Liver (tissue), 9 donors: ENCODE measurements around the gene SELL. TPM values are rescaled to one million over a fixed set of nuclear protein-coding genes. Genes with fewer than 3 reads are reported as not detected.
A peak's percentile ranks its signal among the peaks of the same experiment; 100 is the strongest.

ENCODE experiments used
- DNase-seq: peaks from one replicate; pipeline ENCODE4 v3.0.0-alpha.2; 2017; ENCODE audit warnings: low spot score
- H3K27ac ChIP-seq, 2 donors: one replicate each; pipeline ENCODE4 v1.7.0; 2013; ENCODE audit warnings: inconsistent platforms in 2 of 2, low read length in 2 of 2, control low read depth in 1 of 2, low read depth in 1 of 2, mild to moderate bottlenecking in 1 of 2
- H3K27me3 ChIP-seq, 4 donors: one replicate each; pipeline versions ENCODE4 v1.6.1 to v1.7.0; 2013; ENCODE audit warnings: low read length in 3 of 4, inconsistent platforms in 1 of 4, mild to moderate bottlenecking in 1 of 4, moderate library complexity in 1 of 4; ENCODE audit not compliant: control insufficient read depth in 4 of 4, insufficient read depth in 4 of 4
- H3K36me3 ChIP-seq, 4 donors: one replicate each; pipeline versions ENCODE4 v1.6.1 to v1.7.0; 2013; ENCODE audit warnings: low read length in 3 of 4, mild to moderate bottlenecking in 3 of 4, low read depth in 1 of 4, moderate library complexity in 1 of 4; ENCODE audit not compliant: control insufficient read depth in 4 of 4, insufficient read depth in 3 of 4
- H3K4me1 ChIP-seq, 4 donors: one replicate each; pipeline versions ENCODE4 v1.6.1 to v1.7.0; 2013; ENCODE audit warnings: low read length in 3 of 4, mild to moderate bottlenecking in 3 of 4, moderate library complexity in 1 of 4; ENCODE audit not compliant: control insufficient read depth in 4 of 4, insufficient read depth in 4 of 4
- H3K4me3 ChIP-seq, 3 donors: one replicate each; pipeline versions ENCODE4 v1.6.1 to v1.7.0; 2013; ENCODE audit warnings: low read length in 3 of 3, control low read depth in 1 of 3, low read depth in 1 of 3, mild to moderate bottlenecking in 1 of 3
- H3K9ac ChIP-seq, 2 donors: one replicate each; pipeline ENCODE4 v1.7.0; 2013; ENCODE audit warnings: low read length in 2 of 2, mild to moderate bottlenecking in 2 of 2, moderate library complexity in 2 of 2, control low read depth in 1 of 2, low read depth in 1 of 2
- H3K9me3 ChIP-seq, 4 donors: one replicate each; pipeline versions ENCODE4 v1.6.1 to v1.7.0; 2013; ENCODE audit warnings: low read length in 3 of 4; ENCODE audit not compliant: control insufficient read depth in 4 of 4
- ATF3 ChIP-seq: IDR thresholded peaks from 2 replicates; pipeline ENCODE4 v1.6.1; 2016; ENCODE audit warnings: antibody characterized with exemption
- FOXA2 ChIP-seq: IDR thresholded peaks from 2 replicates; pipeline ENCODE4 v1.6.1; 2016; ENCODE audit warnings: antibody characterized with exemption
- GABPA ChIP-seq, 2 donors: IDR thresholded peaks in 1 of 2; conservative IDR thresholded peaks in 1 of 2; 2 replicates each; pipeline ENCODE4 v1.6.1; 2016; ENCODE audit warnings: antibody characterized with exemption in 2 of 2, mild to moderate bottlenecking in 1 of 2, moderate library complexity in 1 of 2
- HNF4A ChIP-seq, 2 donors: conservative IDR thresholded peaks; 2 replicates each; pipeline ENCODE4 v1.6.1; 2016; ENCODE audit warnings: antibody characterized with exemption in 2 of 2, mild to moderate bottlenecking in 2 of 2
- JUND ChIP-seq, 2 donors: IDR thresholded peaks; 2 replicates each; pipeline ENCODE4 v1.6.1; 2016; ENCODE audit warnings: antibody characterized with exemption in 2 of 2
- RAD21 ChIP-seq, 2 donors: IDR thresholded peaks; 2 replicates each; pipeline ENCODE4 v1.6.1; 2016; ENCODE audit warnings: antibody characterized with exemption in 2 of 2, mild to moderate bottlenecking in 2 of 2
- SP1 ChIP-seq: IDR thresholded peaks from 2 replicates; pipeline ENCODE4 v1.6.1; 2018; ENCODE audit warnings: antibody characterized with exemption, mild to moderate bottlenecking
- TAF1 ChIP-seq: conservative IDR thresholded peaks from 2 replicates; pipeline ENCODE4 v1.6.1; 2016; ENCODE audit warnings: antibody characterized with exemption, mild to moderate bottlenecking
- YY1 ChIP-seq: IDR thresholded peaks from 2 replicates; pipeline ENCODE4 v1.6.1; 2016; ENCODE audit warnings: antibody characterized with exemption, mild to moderate bottlenecking
- ZBTB33 ChIP-seq: IDR thresholded peaks from 2 replicates; pipeline ENCODE4 v1.6.1; 2016; ENCODE audit warnings: antibody characterized with exemption
- WGBS: extraction: QIAGEN DNeasy Blood & Tissue Kit; methylation state at CpG from one replicate; pipeline ENCODE4 v1.1.7; 2013; 5-methylcytosine and 5-hydroxymethylcytosine counted together
- polyA plus RNA-seq, 2 donors: library from polyadenylated mRNA; stranded (reverse) in 1 of 2; unstranded in 1 of 2; fragments of 200-250 nt in 1 of 2; fragments of >200 nt in 1 of 2; fragmentation: Nextera tagmentation in 1 of 2; extraction: Ambion mirVana in 1 of 2; gene quantifications; one replicate each; pipeline versions ENCODE4 v1.2.1 to v1.2.3, GENCODE V29; 2013 to 2015
- total RNA-seq, 2 donors: library from RNA; depleted of rRNA; stranded (reverse); fragments of >200 nt; gene quantifications; one replicate each; pipeline ENCODE4 v1.2.3, GENCODE V29; 2014
- TF ChIP-seq, protein P1 (sequence below): IDR thresholded peaks from 2 replicates; pipeline ENCODE4 v1.6.1; 2016; ENCODE audit warnings: antibody characterized with exemption, mild to moderate bottlenecking
- donor health status: healthy.
- donor health status: healthy.
- donor health status: healthy.
- donor health status: healthy.
- donor health status: healthy.

The SELL gene
- total and polyA plus RNA-seq, 4 donors, result 1.5 to 9.9 (median 4.8) TPM

DNA sequence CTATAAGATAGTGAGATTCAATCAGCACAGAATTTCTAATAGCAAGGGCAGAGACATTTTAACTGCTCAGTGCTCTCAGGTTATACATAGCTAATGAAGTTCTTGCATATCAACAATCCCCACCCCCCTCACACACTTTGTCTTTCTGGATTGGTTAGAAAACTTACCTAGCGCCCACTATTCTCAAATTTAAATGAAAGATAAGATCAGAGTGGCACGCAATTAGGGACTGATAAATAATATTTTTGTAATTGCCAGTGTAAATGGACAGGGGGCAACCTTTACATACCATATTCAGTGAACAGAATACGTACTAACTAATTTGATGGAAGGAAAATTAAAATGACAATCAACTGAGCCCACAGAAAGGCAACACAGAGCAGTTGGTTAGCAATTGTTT is 11.7 kb downstream of the SELL start:
- Histone ChIP-seq H3K27me3 (no peaks in the 10 kb centered on the region), H3K9ac (no peak overlapping the region), H3K36me3 (no peaks in the 10 kb centered on the region), H3K27ac (no peak overlapping the region), H3K9me3 (no peaks in the 10 kb centered on the region), H3K4me3 (no peak overlapping the region), H3K4me1 (peaks cover 0 to 2% (median 0%) of the 10 kb centered on the region in 4 donors)
- DNase-seq, result no peak
- TF ChIP-seq YY1 (no peak), RAD21 (IDR thresholded peaks at IDR 0.05) (peak; percentile 63 to 69)
- WGBS, result 44% methylated on average over 3 of the region's 3 CpGs

GRCh38 chr1:169698976-169699375 is 12.4 kb downstream of the SELL start:
- 75% methylated on average over 3 of the region's 3 CpGs for WGBS
- DNase-seq, result no peak
- H3K4me3 ChIP-seq, result no peak overlapping the region
- no peak overlapping the region for H3K27ac ChIP-seq
- no peaks in the 10 kb centered on the region for H3K27me3 ChIP-seq
- peaks cover 0 to 2% (median 0%) of the 10 kb centered on the region in 4 donors for H3K4me1 ChIP-seq
- TF ChIP-seq ATF3 (no peak), FOXA2 (no peak), TAF1 (no peak)
- no peaks in the 10 kb centered on the region for H3K9me3 ChIP-seq
- no peak overlapping the region for H3K9ac ChIP-seq
- H3K36me3 ChIP-seq, result no peaks in the 10 kb centered on the region

DNA sequence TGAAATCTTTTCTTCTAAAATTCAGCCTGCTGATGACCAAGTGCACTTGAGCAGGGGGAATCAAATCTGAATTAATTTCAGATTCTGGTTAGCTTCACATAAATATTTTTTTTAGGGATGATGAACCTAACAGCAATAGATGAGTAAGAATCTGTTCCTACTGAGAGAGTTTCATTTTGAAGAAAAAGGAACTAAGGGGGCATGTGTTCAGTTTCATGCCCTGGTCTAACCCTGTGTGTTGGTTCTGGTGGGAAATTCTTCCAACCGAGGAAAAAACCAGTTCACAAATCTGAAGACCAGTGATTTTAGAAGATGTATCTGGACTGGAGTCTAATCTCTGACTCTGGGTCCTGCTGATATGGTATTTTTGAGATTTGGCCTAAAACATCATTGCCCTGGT is 13.7 kb downstream of the SELL start:
- DNase-seq, result no peak
- H3K36me3 ChIP-seq, result no peaks in the 10 kb centered on the region
- no peak overlapping the region for H3K9ac ChIP-seq
- H3K4me3 ChIP-seq, result no peak overlapping the region
- no peaks in the 10 kb centered on the region for H3K9me3 ChIP-seq
- TF ChIP-seq, protein P1, sequence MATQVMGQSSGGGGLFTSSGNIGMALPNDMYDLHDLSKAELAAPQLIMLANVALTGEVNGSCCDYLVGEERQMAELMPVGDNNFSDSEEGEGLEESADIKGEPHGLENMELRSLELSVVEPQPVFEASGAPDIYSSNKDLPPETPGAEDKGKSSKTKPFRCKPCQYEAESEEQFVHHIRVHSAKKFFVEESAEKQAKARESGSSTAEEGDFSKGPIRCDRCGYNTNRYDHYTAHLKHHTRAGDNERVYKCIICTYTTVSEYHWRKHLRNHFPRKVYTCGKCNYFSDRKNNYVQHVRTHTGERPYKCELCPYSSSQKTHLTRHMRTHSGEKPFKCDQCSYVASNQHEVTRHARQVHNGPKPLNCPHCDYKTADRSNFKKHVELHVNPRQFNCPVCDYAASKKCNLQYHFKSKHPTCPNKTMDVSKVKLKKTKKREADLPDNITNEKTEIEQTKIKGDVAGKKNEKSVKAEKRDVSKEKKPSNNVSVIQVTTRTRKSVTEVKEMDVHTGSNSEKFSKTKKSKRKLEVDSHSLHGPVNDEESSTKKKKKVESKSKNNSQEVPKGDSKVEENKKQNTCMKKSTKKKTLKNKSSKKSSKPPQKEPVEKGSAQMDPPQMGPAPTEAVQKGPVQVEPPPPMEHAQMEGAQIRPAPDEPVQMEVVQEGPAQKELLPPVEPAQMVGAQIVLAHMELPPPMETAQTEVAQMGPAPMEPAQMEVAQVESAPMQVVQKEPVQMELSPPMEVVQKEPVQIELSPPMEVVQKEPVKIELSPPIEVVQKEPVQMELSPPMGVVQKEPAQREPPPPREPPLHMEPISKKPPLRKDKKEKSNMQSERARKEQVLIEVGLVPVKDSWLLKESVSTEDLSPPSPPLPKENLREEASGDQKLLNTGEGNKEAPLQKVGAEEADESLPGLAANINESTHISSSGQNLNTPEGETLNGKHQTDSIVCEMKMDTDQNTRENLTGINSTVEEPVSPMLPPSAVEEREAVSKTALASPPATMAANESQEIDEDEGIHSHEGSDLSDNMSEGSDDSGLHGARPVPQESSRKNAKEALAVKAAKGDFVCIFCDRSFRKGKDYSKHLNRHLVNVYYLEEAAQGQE, result no peak
- TF ChIP-seq JUND (IDR thresholded peaks at IDR 0.05), result no peak
- H3K4me1 ChIP-seq, result peaks cover 0 to 2% (median 0%) of the 10 kb centered on the region in 4 donors
- no peaks in the 10 kb centered on the region for H3K27me3 ChIP-seq
- H3K27ac ChIP-seq, result no peak overlapping the region
- WGBS, result 67% methylated on average over 1 of the region's 1 CpG

DNA sequence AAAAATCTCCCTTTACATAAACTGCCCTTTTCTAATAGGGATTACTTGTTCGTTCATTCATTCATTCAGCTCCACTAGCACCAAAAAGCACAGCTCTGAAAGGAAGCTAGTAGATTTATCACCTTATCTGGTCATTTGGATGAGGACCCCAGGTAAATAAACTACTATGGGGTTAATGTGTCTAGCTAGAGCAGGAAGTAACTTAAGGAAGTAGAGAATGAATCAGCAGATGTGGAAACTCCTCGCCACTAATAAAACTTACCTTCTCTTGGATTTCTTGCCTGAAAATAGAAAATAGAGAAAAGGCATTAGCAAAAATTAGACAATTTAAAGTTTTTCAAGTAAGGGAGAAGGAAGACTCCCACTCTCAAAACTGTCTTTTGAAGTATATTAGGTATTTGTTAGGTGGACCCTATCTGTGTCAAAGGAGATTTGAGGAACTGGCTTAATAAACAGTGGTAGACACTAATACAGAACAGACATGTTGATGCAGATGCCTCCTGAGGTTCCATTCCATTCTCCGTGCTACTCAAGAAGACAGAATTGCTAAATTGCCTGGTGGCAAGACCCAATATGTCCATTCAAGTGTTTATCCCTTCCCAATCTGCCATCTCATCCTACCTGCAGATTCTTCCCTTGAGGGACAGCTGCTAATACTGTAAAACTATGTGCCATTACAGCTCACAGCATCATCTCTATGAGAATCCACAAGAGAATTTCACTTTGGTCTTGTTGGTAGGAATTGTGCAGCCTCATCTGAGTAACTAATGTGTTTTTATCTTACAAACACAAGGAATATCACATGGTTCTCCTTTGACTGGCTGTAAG is 14.9 kb downstream of the SELL start:
- 83% methylated on average over 3 of the region's 3 CpGs for WGBS
- no peak for DNase-seq
- H3K36me3 ChIP-seq, result no peaks in the 10 kb centered on the region
- H3K9me3 ChIP-seq, result no peaks in the 10 kb centered on the region
- H3K27me3 ChIP-seq, result no peaks in the 10 kb centered on the region
- H3K27ac ChIP-seq, result no peak overlapping the region
- H3K4me3 ChIP-seq, result no peak overlapping the region
- peaks cover 0 to 2% (median 0%) of the 10 kb centered on the region in 4 donors for H3K4me1 ChIP-seq
- no peak overlapping the region for H3K9ac ChIP-seq
- TF ChIP-seq ATF3 (no peak), ZBTB33 (no peak), RAD21 (IDR thresholded peaks at IDR 0.05) (no peak), GABPA (IDR thresholded peaks at IDR 0.05 in 1 of 2, conservative IDR thresholded peaks at IDR 0.05 in 1 of 2) (no peak), SP1 (no peak), HNF4A (conservative IDR thresholded peaks at IDR 0.05) (no peak), TAF1 (no peak)
- TF ChIP-seq, protein P1, result no peak
